Smooth muscle cell (in vitro differentiated cells): ENCODE measurements around the gene PRPF40B. TPM values are rescaled to one million over a fixed set of nuclear protein-coding genes. Genes with fewer than 3 reads are reported as not detected.

ENCODE experiments used
- DNase-seq: peaks from one replicate; lab custom pipeline; 2025; ENCODE audit not compliant: unreplicated experiment; lab: John Stamatoyannopoulos, UW
- H2AFZ ChIP-seq: fragments of 200-600 bp; sonication (generic); 2 replicates; pipeline ENCODE4 v1.6.0; 2016; ENCODE audit warnings: antibody characterized with exemption, low read depth, mild to moderate bottlenecking
- H3F3A ChIP-seq: fragments of 200-600 bp; sonication (generic); 2 replicates; pipeline ENCODE4 v1.6.0; 2017; ENCODE audit warnings: antibody characterized with exemption, low read depth
- H3K27ac ChIP-seq: fragments of 200-600 bp; sonication (generic); 2 replicates; pipeline ENCODE4 v1.5.1; 2016; ENCODE audit warnings: low read depth, mild to moderate bottlenecking
- H3K27me3 ChIP-seq: fragments of 200-600 bp; sonication (generic); 2 replicates; pipeline ENCODE4 v1.6.1; 2016; ENCODE audit warnings: low read depth, mild to moderate bottlenecking
- H3K36me3 ChIP-seq: fragments of 200-600 bp; sonication (generic); 2 replicates; pipeline ENCODE4 v1.5.1; 2016; ENCODE audit warnings: low read depth
- H3K4me1 ChIP-seq: fragments of 200-600 bp; sonication (generic); 2 replicates; pipeline ENCODE4 v1.5.1; 2016; ENCODE audit warnings: low read depth
- H3K4me2 ChIP-seq: fragments of 200-600 bp; sonication (generic); 2 replicates; pipeline ENCODE4 v1.6.0; 2016; ENCODE audit warnings: mild to moderate bottlenecking
- H3K4me3 ChIP-seq: fragments of 200-600 bp; sonication (generic); 2 replicates; pipeline ENCODE4 v1.5.1; 2016; ENCODE audit warnings: mild to moderate bottlenecking
- H3K79me2 ChIP-seq: fragments of 200-600 bp; sonication (generic); 2 replicates; pipeline ENCODE4 v1.6.0; 2016; ENCODE audit warnings: low read depth, mild to moderate bottlenecking
- H3K9ac ChIP-seq: fragments of 200-600 bp; sonication (generic); 2 replicates; pipeline ENCODE4 v1.6.0; 2016; ENCODE audit warnings: low read depth
- H3K9me3 ChIP-seq: fragments of 200-600 bp; sonication (generic); replicated peaks from 2 replicates; pipeline ENCODE4 v1.5.1; 2016; ENCODE audit warnings: low read depth
- H4K20me1 ChIP-seq: fragments of 200-600 bp; sonication (generic); 2 replicates; pipeline ENCODE4 v1.6.0; 2016; ENCODE audit warnings: low read depth
- CTCF ChIP-seq: fragments of 200-600 bp; sonication (generic); IDR thresholded peaks from 2 replicates; pipeline ENCODE4 v1.5.1; 2017; ENCODE audit warnings: borderline replicate concordance, mild to moderate bottlenecking, antibody characterized with exemption; ENCODE audit not compliant: insufficient read depth, poor library complexity, severe bottlenecking
- WGBS: methylation state at CpG from one replicate; pipeline ENCODE4 v1.1.7; 2016; ENCODE audit warnings: low lambda C conversion rate; 5-methylcytosine and 5-hydroxymethylcytosine counted together
- polyA plus RNA-seq: library from polyadenylated mRNA; unstranded; fragments of >200 nt; fragmentation: Nextera tagmentation; extraction: Ambion mirVana; gene quantifications from 2 replicates; pipeline ENCODE4 v1.2.1, GENCODE V29; 2016
- small RNA-seq: library from RNA; depleted of rRNA; stranded (forward); fragments of <200 nt; gene quantifications from one replicate; pipeline ENCODE3, GENCODE V24; 2014
- total RNA-seq: library from RNA; depleted of rRNA; stranded (reverse); fragments of >200 nt; gene quantifications from 2 replicates; pipeline ENCODE4 v1.2.3, GENCODE V29; 2014

The PRPF40B gene
- total and polyA plus RNA-seq, 2 experiments from 2014 or later: 6.2 to 19.8 TPM

- Histone ChIP-seq H3K9ac (no peak overlapping the region), H3K4me1 (peaks cover 7% of the 10 kb centered on the region), H4K20me1 (peaks cover 62% of the 10 kb centered on the region), H2AFZ (no peak overlapping the region), H3F3A (no peaks in the 10 kb centered on the region), H3K36me3 (no peaks in the 10 kb centered on the region), H3K4me2 (no peak overlapping the region), H3K27me3 (no peaks in the 10 kb centered on the region), H3K9me3 (no peaks in the 10 kb centered on the region), H3K4me3 (no peak overlapping the region), H3K79me2 (peaks cover 93% of the 10 kb centered on the region), H3K27ac (no peak overlapping the region)
- TF ChIP-seq CTCF: no peak
- DNase-seq: no peak
Observed at GRCh38 chr12:49689785-49690184, 66.4 kb downstream of the PRPF40B start.

- Histone ChIP-seq H3K79me2 (peaks cover 93% of the 10 kb centered on the region), H3K4me2 (no peak overlapping the region), H3K9ac (no peak overlapping the region), H4K20me1 (peaks cover 39% of the 10 kb centered on the region), H3K27ac (no peak overlapping the region), H3K9me3 (no peaks in the 10 kb centered on the region), H2AFZ (no peak overlapping the region), H3F3A (no peaks in the 10 kb centered on the region), H3K4me3 (no peak overlapping the region), H3K36me3 (no peaks in the 10 kb centered on the region), H3K27me3 (no peaks in the 10 kb centered on the region), H3K4me1 (peaks cover 7% of the 10 kb centered on the region)
- no peak for DNase-seq
- no peak for TF ChIP-seq CTCF
- WGBS: 84% methylated on average over 3 of the region's 3 CpGs
Observed at GRCh38 chr12:49692851-49693250, 69.5 kb downstream of the PRPF40B start.

GRCh38 chr12:49693931-49694444 is 70.6 kb downstream of the PRPF40B start:
- no peak overlapping the region for H3K9ac ChIP-seq
- no peak for TF ChIP-seq CTCF

More at GRCh38 chr12:49693931-49694444, 70.6 kb downstream of the PRPF40B start:
- Histone ChIP-seq H4K20me1 (peaks cover 39% of the 10 kb centered on the region), H3K27ac (no peak overlapping the region), H3K36me3 (no peaks in the 10 kb centered on the region), H3K4me1 (peaks cover 17% of the 10 kb centered on the region), H3K9me3 (no peaks in the 10 kb centered on the region), H3K27me3 (no peaks in the 10 kb centered on the region), H3F3A (no peaks in the 10 kb centered on the region), H3K4me2 (no peak overlapping the region), H3K79me2 (peaks cover 88% of the 10 kb centered on the region), H2AFZ (no peak overlapping the region), H3K4me3 (no peak overlapping the region)
- no peak for DNase-seq
- 96% methylated on average over 8 of the region's 8 CpGs for WGBS

Small RNAs within 50 kb of the gene (small RNA-seq; reads per million reads assigned to genes)
- gene HIGD1AP9 (0.24 reads per million), gene POLR2KP1 (not detected), gene RNU6-834P (not detected)

Other genes with a start within 250 kb of the PRPF40B start
- 0.09 and 0.40 TPM in 2 replicates for gene KCNH3, start 84.5 kb upstream of the PRPF40B start, total RNA-seq
- gene KCNH3, start 84.5 kb upstream of the PRPF40B start, polyA plus RNA-seq: 0.19 and 0.94 TPM in 2 replicates
- gene MCRS1, start 55.4 kb upstream of the PRPF40B start, total RNA-seq: 41.4 and 46.4 TPM in 2 replicates
- 54.4 and 55.2 TPM in 2 replicates for gene MCRS1, start 55.4 kb upstream of the PRPF40B start, polyA plus RNA-seq
- gene FAM186B, start 17.9 kb upstream of the PRPF40B start, total RNA-seq: 0.09 and 1.3 TPM in 2 replicates
- gene FAM186B, start 17.9 kb upstream of the PRPF40B start, polyA plus RNA-seq: 0.18 and 0.26 TPM in 2 replicates
- gene FMNL3, start 83.8 kb downstream of the PRPF40B start, total RNA-seq: 18.3 and 20.8 TPM in 2 replicates
- 19.7 and 21.7 TPM in 2 replicates for gene FMNL3, start 83.8 kb downstream of the PRPF40B start, polyA plus RNA-seq
- 677 and 679 TPM in 2 replicates for gene TMBIM6, start 118.0 kb downstream of the PRPF40B start, total RNA-seq
- gene TMBIM6, start 118.0 kb downstream of the PRPF40B start, polyA plus RNA-seq: 611 and 663 TPM in 2 replicates
- gene NCKAP5L, start 204.9 kb downstream of the PRPF40B start, total RNA-seq: 20.5 and 24.1 TPM in 2 replicates
- gene NCKAP5L, start 204.9 kb downstream of the PRPF40B start, polyA plus RNA-seq: 29.4 and 31.7 TPM in 2 replicates
- gene BCDIN3D, start 219.5 kb downstream of the PRPF40B start, total RNA-seq: 2.5 and 3.4 TPM in 2 replicates
- gene BCDIN3D, start 219.5 kb downstream of the PRPF40B start, polyA plus RNA-seq: 2.9 and 3.8 TPM in 2 replicates